BLaER1 (cell line): Measurements from ENCODE around the gene STN1.
A peak's percentile ranks its signal among the peaks of the same experiment; 100 is the strongest.
"Not testable (repeated sequence)": the region's sequence is repeated elsewhere in the genome, so short reads cannot be mapped to it uniquely, and the experiment has no call there.

Source experiments
- H3K27ac ChIP-seq: shearing (Covaris generic); formaldehyde crosslinking; 2 replicates; pipeline ENCODE4 v1.8.1; 2022
- H3K27me3 ChIP-seq: shearing (Covaris generic); formaldehyde crosslinking; 2 replicates; pipeline ENCODE4 v1.8.1; 2022
- H3K36me3 ChIP-seq: shearing (Covaris generic); formaldehyde crosslinking; 2 replicates; pipeline ENCODE4 v1.8.1; 2022
- H3K4me1 ChIP-seq: shearing (Covaris generic); formaldehyde crosslinking; 2 replicates; pipeline ENCODE4 v1.8.1; 2022
- H3K4me2 ChIP-seq: shearing (Covaris generic); formaldehyde crosslinking; 2 replicates; pipeline ENCODE4 v1.8.1; 2022
- H3K4me3 ChIP-seq: shearing (Covaris generic); formaldehyde crosslinking; 2 replicates; pipeline ENCODE4 v1.8.1; 2022
- H3K9ac ChIP-seq: shearing (Covaris generic); formaldehyde crosslinking; 2 replicates; pipeline ENCODE4 v1.8.1; 2022
- H3K9me3 ChIP-seq: shearing (Covaris generic); formaldehyde crosslinking; 2 replicates; pipeline ENCODE4 v1.8.1; 2022
- H4K20me1 ChIP-seq: shearing (Covaris generic); formaldehyde crosslinking; 2 replicates; pipeline ENCODE4 v1.8.1; 2022
- Cebpa-rat ChIP-seq: shearing (Covaris generic); IDR thresholded peaks from 2 replicates; pipeline ENCODE4 v1.8.1; 2022

The STN1 gene

GRCh38 chr10:103849880-103850571 lies 68.0 kb downstream of the STN1 start:
- Histone ChIP-seq H3K4me1 (peaks cover 90% of the 10 kb centered on the region), H3K4me3 (no peak overlapping the region), H3K36me3 (peaks cover 37% of the 10 kb centered on the region), H3K27ac (peak overlapping the region; percentile 60), H4K20me1 (peaks cover 94% of the 10 kb centered on the region), H3K4me2 (peak overlapping the region; percentile 86), H3K9ac (no peak overlapping the region), H3K27me3 (no peaks in the 10 kb centered on the region), H3K9me3 (no peaks in the 10 kb centered on the region)
- TF ChIP-seq Cebpa-rat, result no peak

DNA sequence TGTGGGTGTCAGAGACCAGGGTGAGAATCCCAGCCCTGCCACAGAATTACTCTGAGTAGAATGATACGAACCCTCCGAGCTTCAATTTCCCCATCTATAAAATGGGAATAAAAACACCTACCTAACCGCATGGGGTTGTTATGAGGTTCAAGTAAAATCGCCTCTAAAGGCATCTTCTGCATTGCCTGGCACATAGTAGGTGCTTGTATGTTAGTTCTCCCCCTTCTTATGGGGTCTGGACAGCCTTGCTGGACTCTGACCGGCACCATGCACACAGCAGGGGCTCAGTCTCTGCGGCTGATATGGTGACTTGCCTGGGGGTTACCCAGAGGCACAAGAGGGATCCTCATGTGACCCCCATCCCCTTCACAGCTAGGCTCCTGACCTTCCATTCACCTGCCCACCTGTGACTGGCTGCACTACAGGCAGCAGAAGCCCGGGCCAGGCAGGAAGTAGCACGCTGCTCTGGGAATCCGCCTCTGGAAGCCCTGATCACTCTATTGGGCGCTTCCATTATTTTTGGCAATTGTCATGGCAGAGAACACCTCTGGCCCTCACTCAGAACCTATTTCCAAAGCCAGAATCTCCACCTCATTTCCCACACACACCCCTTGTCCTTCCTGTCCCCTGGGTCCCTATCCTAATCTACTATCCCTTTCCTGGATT lies 68.6 kb downstream of the STN1 start:
- H3K4me3 ChIP-seq, result no peak overlapping the region
- no peaks in the 10 kb centered on the region for H3K9me3 ChIP-seq
- no peak overlapping the region for H3K9ac ChIP-seq
- peaks cover 99% of the 10 kb centered on the region for H4K20me1 ChIP-seq
- H3K4me2 ChIP-seq, result peak overlapping the region; percentile 86; the same call in 1 of the 2 replicates
- no peak for TF ChIP-seq Cebpa-rat
- peaks cover 37% of the 10 kb centered on the region for H3K36me3 ChIP-seq
- no peaks in the 10 kb centered on the region for H3K27me3 ChIP-seq
- H3K4me1 ChIP-seq, result peaks cover 97% of the 10 kb centered on the region
- H3K27ac ChIP-seq, result peak overlapping the region; percentile 60; the same call in 1 of the 2 replicates

DNA sequence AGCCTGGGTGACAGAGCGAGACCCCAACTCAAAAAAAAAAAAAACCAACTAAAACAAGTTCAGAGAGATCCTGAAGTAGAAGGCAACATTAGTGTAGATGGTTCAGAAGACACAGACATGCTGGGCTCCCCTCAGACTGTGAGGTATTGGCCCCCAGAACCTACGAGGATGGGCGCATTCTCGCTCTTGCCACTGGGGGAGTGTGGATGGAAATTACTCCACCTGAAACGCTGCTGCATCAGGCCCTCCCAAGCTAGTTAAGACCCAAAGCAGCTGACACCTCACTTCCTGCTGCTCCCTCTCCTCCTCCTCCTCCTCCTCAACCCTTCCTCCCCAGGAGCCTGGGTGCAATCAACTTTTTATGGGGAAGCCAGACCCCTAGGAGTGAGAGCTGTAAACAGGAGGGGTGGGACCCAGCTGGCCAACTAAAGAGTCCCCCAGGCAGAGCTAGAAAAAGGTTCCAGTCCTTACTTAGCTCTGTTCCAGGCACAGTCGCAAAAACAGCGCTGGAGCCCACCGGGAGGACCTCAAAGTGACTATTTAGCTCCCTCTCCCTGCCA lies 70.0 kb downstream of the STN1 start:
- Histone ChIP-seq H3K27ac (peak overlapping the region; percentile 35; the same call in 1 of the 2 replicates), H3K9me3 (no peaks in the 10 kb centered on the region), H4K20me1 (peaks cover 99% of the 10 kb centered on the region), H3K4me3 (no peak overlapping the region), H3K4me1 (peaks cover 100% of the 10 kb centered on the region), H3K9ac (no peak overlapping the region), H3K4me2 (peak overlapping the region; percentile 86), H3K36me3 (peaks cover 37% of the 10 kb centered on the region), H3K27me3 (no peaks in the 10 kb centered on the region)
- no peak for TF ChIP-seq Cebpa-rat

DNA sequence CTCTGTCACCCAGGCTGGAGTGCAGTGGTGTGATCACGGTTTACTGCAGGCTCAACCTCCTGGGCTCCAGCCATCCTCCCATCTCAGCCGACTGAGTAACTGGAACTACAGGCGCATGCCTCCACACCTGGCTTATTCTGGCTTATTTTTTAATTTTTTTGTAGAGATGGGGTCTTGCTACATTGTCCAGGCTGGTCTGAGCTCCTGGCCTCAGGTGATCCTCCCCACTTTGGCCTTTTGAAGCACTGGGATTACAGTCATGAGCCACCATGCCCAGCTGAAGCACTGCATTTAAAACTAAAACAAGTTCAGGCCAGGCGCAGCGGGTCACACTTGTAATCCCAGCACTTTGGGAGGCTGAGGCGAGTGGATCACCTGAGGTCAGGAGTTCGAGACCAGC lies 70.6 kb downstream of the STN1 start:
- peaks cover 95% of the 10 kb centered on the region for H4K20me1 ChIP-seq
- H3K9me3 ChIP-seq, result no peaks in the 10 kb centered on the region
- TF ChIP-seq Cebpa-rat, result no peak
- H3K9ac ChIP-seq, result no peak overlapping the region
- no peak overlapping the region for H3K4me3 ChIP-seq
- H3K27ac ChIP-seq, result no peak overlapping the region
- H3K27me3 ChIP-seq, result no peaks in the 10 kb centered on the region
- peaks cover 34% of the 10 kb centered on the region for H3K36me3 ChIP-seq
- peaks cover 100% of the 10 kb centered on the region for H3K4me1 ChIP-seq
- H3K4me2 ChIP-seq, result peak overlapping the region; percentile 84; the same call in 1 of the 2 replicates

- Histone ChIP-seq H3K4me2 (peak overlapping the region; percentile 84), H3K27me3 (no peaks in the 10 kb centered on the region), H3K27ac (peak overlapping the region; percentile 51; the same call in 1 of the 2 replicates), H3K9me3 (no peaks in the 10 kb centered on the region), H3K4me3 (peak overlapping the region; percentile 34; the same call in 1 of the 2 replicates), H4K20me1 (peaks cover 87% of the 10 kb centered on the region), H3K4me1 (peaks cover 98% of the 10 kb centered on the region), H3K36me3 (peaks cover 29% of the 10 kb centered on the region), H3K9ac (peak overlapping the region; percentile 30; the same call in 1 of the 2 replicates)
- TF ChIP-seq Cebpa-rat, result no peak
These were observed 72.0 kb downstream of the STN1 start for GRCh38 chr10:103845972-103846371.

- Histone ChIP-seq H3K4me2 (peak overlapping the region; percentile 84), H3K4me1 (peaks cover 98% of the 10 kb centered on the region), H3K4me3 (peak overlapping the region; percentile 34; the same call in 1 of the 2 replicates), H3K27ac (peak overlapping the region; percentile 51; the same call in 1 of the 2 replicates), H4K20me1 (peaks cover 87% of the 10 kb centered on the region), H3K36me3 (peaks cover 22% of the 10 kb centered on the region), H3K9ac (0 out of 2 replicates have a peak overlapping the region, but pooled peaks have one; percentile 8)
- H3K27me3 ChIP-seq, H3K9me3 ChIP-seq: not testable (repeated sequence)
These were observed 72.6 kb downstream of the STN1 start for GRCh38 chr10:103845346-103845745.

- H3K4me2 ChIP-seq, result peak overlapping the region; percentile 84
- peak overlapping the region; percentile 28 for H3K27ac ChIP-seq
- H3K4me1 ChIP-seq, result peaks cover 98% of the 10 kb centered on the region
These were observed 74.0 kb downstream of the STN1 start for GRCh38 chr10:103843854-103844570.

DNA sequence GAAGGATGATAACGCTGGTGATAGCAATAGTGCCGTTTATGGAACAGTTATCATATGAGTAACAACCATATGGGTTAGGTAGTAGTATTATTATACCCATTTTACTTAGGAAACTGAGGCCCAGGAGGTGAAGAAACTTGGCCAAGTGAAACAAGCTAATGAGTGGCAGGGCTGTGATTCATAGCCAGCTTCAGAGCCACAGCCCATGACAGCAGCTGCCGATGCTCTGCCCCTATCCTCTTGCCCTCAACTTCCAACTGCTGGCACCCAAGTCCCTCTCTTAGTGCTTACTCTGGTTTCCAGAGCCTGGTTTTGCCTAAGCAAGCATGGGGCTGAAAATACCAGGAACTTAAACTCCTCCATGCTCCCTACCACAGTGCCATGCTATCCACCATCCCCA lies 74.9 kb downstream of the STN1 start:
- H3K4me3 ChIP-seq, result no peak overlapping the region
- peak overlapping the region; percentile 84 for H3K4me2 ChIP-seq
- no peak overlapping the region for H3K27ac ChIP-seq

More at GRCh38 chr10:103843854-103844570, 74.0 kb downstream of the STN1 start:
- Histone ChIP-seq H3K36me3 (peaks cover 9% of the 10 kb centered on the region), H3K4me3 (no peak overlapping the region), H4K20me1 (peaks cover 77% of the 10 kb centered on the region), H3K9me3 (no peaks in the 10 kb centered on the region), H3K9ac (no peak overlapping the region; the same call in 1 of the 2 replicates), H3K27me3 (no peaks in the 10 kb centered on the region)
- no peak for TF ChIP-seq Cebpa-rat

DNA sequence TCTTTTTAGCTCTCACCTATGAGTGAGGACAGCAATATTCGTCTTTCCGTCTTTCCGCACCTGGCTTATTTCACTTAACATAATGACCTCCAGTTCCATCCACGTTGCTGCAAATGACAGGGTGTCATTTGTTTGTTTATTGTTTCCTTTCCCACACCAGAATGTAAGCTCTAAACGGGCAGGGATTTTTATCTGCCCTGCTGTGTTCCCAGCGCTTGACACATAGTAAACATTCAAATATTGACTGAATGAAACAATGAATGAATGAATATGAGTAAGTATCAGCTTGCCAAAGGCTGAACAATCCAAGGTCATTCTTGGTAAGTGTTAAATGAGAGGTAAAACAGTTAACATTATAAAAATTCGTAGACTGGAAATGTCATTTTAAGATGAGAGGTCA lies 75.4 kb downstream of the STN1 start:
- TF ChIP-seq Cebpa-rat, result no peak
- no peak overlapping the region for H3K9ac ChIP-seq

More for the DNA sequence above, 74.9 kb downstream of the STN1 start:
- Histone ChIP-seq H3K36me3 (peaks cover 7% of the 10 kb centered on the region; the same call in 1 of the 2 replicates), H4K20me1 (peaks cover 77% of the 10 kb centered on the region), H3K4me1 (peaks cover 98% of the 10 kb centered on the region), H3K9me3 (no peaks in the 10 kb centered on the region), H3K27me3 (no peaks in the 10 kb centered on the region), H3K9ac (no peak overlapping the region)
- no peak for TF ChIP-seq Cebpa-rat

More for the DNA sequence above, 75.4 kb downstream of the STN1 start:
- Histone ChIP-seq H3K4me3 (no peak overlapping the region), H4K20me1 (peaks cover 76% of the 10 kb centered on the region), H3K27me3 (no peaks in the 10 kb centered on the region), H3K4me1 (peaks cover 98% of the 10 kb centered on the region), H3K27ac (no peak overlapping the region), H3K4me2 (no peak overlapping the region), H3K9me3 (no peaks in the 10 kb centered on the region), H3K36me3 (peaks cover 7% of the 10 kb centered on the region; the same call in 1 of the 2 replicates)
